ENCODE data around the gene MCM8.
"Not testable (repeated sequence)": the region's sequence is repeated elsewhere in the genome, so short reads cannot be mapped to it uniquely, and the experiment has no call there.

MCM8 gene

GRCh38 chr20:6007094-6007528 lies 56.7 kb downstream of the MCM8 start:
- no peak for DNase-seq (ENCODE audit: low spot score)

GRCh38 chr20:6007529-6008103 lies 57.2 kb downstream of the MCM8 start:
- DNase-seq (ENCODE audit: low spot score), result no peak

GRCh38 chr20:6008254-6008653 lies 57.8 kb downstream of the MCM8 start:
- DNase-seq (ENCODE audit: low spot score), result peak; percentile 76

GRCh38 chr20:6012179-6012578 lies 61.7 kb downstream of the MCM8 start:
- no peak for DNase-seq (ENCODE audit: low spot score)

- DNase-seq (ENCODE audit: low spot score), result no peak
Measured at GRCh38 chr20:6014017-6014416, 63.6 kb downstream of the MCM8 start.

GRCh38 chr20:6014957-6015356 lies 64.5 kb downstream of the MCM8 start:
- no peak for DNase-seq (ENCODE audit: low spot score)

GRCh38 chr20:6017467-6017866 lies 67.0 kb downstream of the MCM8 start:
- no peak for DNase-seq (ENCODE audit: low spot score)

GRCh38 chr20:6017880-6018279 lies 67.4 kb downstream of the MCM8 start:
- no peak for DNase-seq (ENCODE audit: low spot score)

GRCh38 chr20:6024768-6025167 lies 74.3 kb downstream of the MCM8 start:
- DNase-seq (ENCODE audit: low spot score), result no peak

- no peak for DNase-seq (ENCODE audit: low spot score)
Measured at GRCh38 chr20:6026051-6026450, 75.6 kb downstream of the MCM8 start.

- DNase-seq (ENCODE audit: low spot score), result no peak
Measured at GRCh38 chr20:6028818-6029217, 78.4 kb downstream of the MCM8 start.

- no peak for DNase-seq (ENCODE audit: low spot score)
Measured at GRCh38 chr20:6029538-6029937, 79.1 kb downstream of the MCM8 start.

GRCh38 chr20:6030453-6031080 lies 80.1 kb downstream of the MCM8 start:
- DNase-seq (ENCODE audit: low spot score), result no peak

GRCh38 chr20:6032907-6033306 lies 82.5 kb downstream of the MCM8 start:
- DNase-seq (ENCODE audit: low spot score), result not testable (repeated sequence)

- no peak for DNase-seq (ENCODE audit: low spot score)
Measured at GRCh38 chr20:6034134-6034969, 83.9 kb downstream of the MCM8 start.

- no peak for DNase-seq (ENCODE audit: low spot score)
Measured at GRCh38 chr20:6036213-6036612, 85.8 kb downstream of the MCM8 start.

- DNase-seq (ENCODE audit: low spot score), result no peak
Measured at GRCh38 chr20:6037082-6037481, 86.6 kb downstream of the MCM8 start.

GRCh38 chr20:6038256-6038655 lies 87.8 kb downstream of the MCM8 start:
- DNase-seq (ENCODE audit: low spot score), result peak; percentile 20

- no peak for DNase-seq (ENCODE audit: low spot score)
Measured at GRCh38 chr20:6039766-6040165, 89.3 kb downstream of the MCM8 start.

- DNase-seq (ENCODE audit: low spot score), result no peak
Measured at GRCh38 chr20:6040540-6040939, 90.1 kb downstream of the MCM8 start.

- no peak for DNase-seq (ENCODE audit: low spot score)
Measured at GRCh38 chr20:6040958-6041807, 90.7 kb downstream of the MCM8 start.

- DNase-seq (ENCODE audit: low spot score), result no peak
Measured at GRCh38 chr20:6041808-6042265, 91.4 kb downstream of the MCM8 start.

All from pons (tissue), 1 donor.